Fibroblast of skin of scalp (primary cell): Measurements from ENCODE around the gene WWP2. TPM values are rescaled to one million over a fixed set of nuclear protein-coding genes. Genes with fewer than 3 reads are reported as not detected.
A peak's percentile ranks its signal among the peaks of the same experiment; 100 is the strongest.
"Not testable (repeated sequence)": the region's sequence is repeated elsewhere in the genome, so short reads cannot be mapped to it uniquely, and the experiment has no call there.

Experiments used
- DNase-seq: peaks from one replicate; pipeline ENCODE4 v3.0.0-alpha.2; 2013
- polyA plus RNA-seq, 2 experiments: library from polyadenylated mRNA; unstranded; fragments of 120-200 nt; gene quantifications; one replicate each; pipeline ENCODE4 v1.2.1, GENCODE V29; 2013; ENCODE audit not compliant: insufficient read length in 2 of 2

Gene WWP2
- polyA plus RNA-seq (2013, experiment 1 of 2; ENCODE audit: insufficient read length): 24.3 TPM
- polyA plus RNA-seq (2013, experiment 2 of 2; ENCODE audit: insufficient read length): 23.0 TPM

- DNase-seq: peak; percentile 71
Observed at GRCh38 chr16:69761983-69762813, at the start of gene WWP2. WWP2 (plus strand) TSS chr16:69762332; CDS start chr16:69787011, 24,679 bp downstream.

- no peak for DNase-seq
Observed at GRCh38 chr16:69712914-69713581, 49.1 kb upstream of the WWP2 start.

GRCh38 chr16:69717066-69717465 is 45.1 kb upstream of the WWP2 start:
- no peak for DNase-seq

- no peak for DNase-seq
Observed at GRCh38 chr16:69718111-69718764, 43.9 kb upstream of the WWP2 start.

- DNase-seq: no peak
Observed at GRCh38 chr16:69720822-69721430, 41.2 kb upstream of the WWP2 start.

GRCh38 chr16:69721441-69721957 is 40.6 kb upstream of the WWP2 start:
- no peak for DNase-seq

- no peak for DNase-seq
Observed at GRCh38 chr16:69724414-69724873, 37.7 kb upstream of the WWP2 start.

- peak; percentile 12 for DNase-seq
Observed at GRCh38 chr16:69724981-69725479, 37.1 kb upstream of the WWP2 start.

GRCh38 chr16:69725480-69726312 is 36.4 kb upstream of the WWP2 start:
- no peak for DNase-seq

GRCh38 chr16:69726313-69727060 is 35.6 kb upstream of the WWP2 start, which contains the start of gene NQO1:
NQO1 (minus strand) TSS chr16:69726560; CDS start chr16:69726439, 121 bp downstream.
- DNase-seq: peak; percentile 98

GRCh38 chr16:69727916-69728270 is 34.2 kb upstream of the WWP2 start:
- DNase-seq: no peak

- not testable (repeated sequence) for DNase-seq
Observed at GRCh38 chr16:69729030-69729429, 33.1 kb upstream of the WWP2 start.

- DNase-seq: not testable (repeated sequence)
Observed at GRCh38 chr16:69731280-69731679, 30.9 kb upstream of the WWP2 start.

GRCh38 chr16:69732101-69732500 is 30.0 kb upstream of the WWP2 start:
- no peak for DNase-seq

- peak; percentile 18 for DNase-seq
Observed at GRCh38 chr16:69741519-69741918, 20.6 kb upstream of the WWP2 start.

- peak; percentile 55 for DNase-seq
Observed at GRCh38 chr16:69741951-69742904, 19.9 kb upstream of the WWP2 start.

GRCh38 chr16:69744363-69745231 is 17.5 kb upstream of the WWP2 start:
- no peak for DNase-seq

GRCh38 chr16:69745232-69745612 is 16.9 kb upstream of the WWP2 start:
- no peak for DNase-seq
